HEK293T (cell line): ENCODE results near the gene ABHD5.
A peak's percentile ranks its signal among the peaks of the same experiment; 100 is the strongest.

Experiments
- CTCF ChIA-PET: fragments of 350-600 bp; formaldehyde crosslinking; extraction: SDS; loops from one replicate; lab custom pipeline; 2021; ENCODE audit warnings: antibody characterized with exemption, inconsistent platforms; lab: Yijun Ruan, JAX
- POLR2A ChIA-PET: fragments of 350-600 bp; formaldehyde crosslinking; extraction: SDS; loops from one replicate; lab custom pipeline; 2020; ENCODE audit warnings: antibody characterized with exemption, inconsistent platforms; lab: Yijun Ruan, JAX
- DNase-seq: peaks from one replicate; pipeline ENCODE4 v3.0.0; 2012; ENCODE audit warnings: mixed read lengths; ENCODE audit errors: extremely low spot score
- ARNT ChIP-seq: fragments of 450-650 bp; IDR thresholded peaks from 2 replicates; pipeline ENCODE4 v1.6.1; 2017; ENCODE audit warnings: mild to moderate bottlenecking
- BHLHE40 ChIP-seq: fragments of 450-650 bp; IDR thresholded peaks from 2 replicates; pipeline ENCODE4 v1.6.1; 2016; ENCODE audit warnings: mild to moderate bottlenecking, moderate library complexity, borderline replicate concordance
- CTBP1 ChIP-seq: fragments of 450-650 bp; IDR thresholded peaks from 2 replicates; pipeline ENCODE4 v1.6.1; 2016; ENCODE audit warnings: borderline replicate concordance
- ELF4 ChIP-seq: fragments of 450-650 bp; IDR thresholded peaks from 2 replicates; pipeline ENCODE4 v1.6.1; 2017; ENCODE audit warnings: antibody characterized with exemption
- FOXA1 ChIP-seq: fragments of 450-650 bp; IDR thresholded peaks from 2 replicates; pipeline ENCODE4 v1.6.1; 2016; ENCODE audit warnings: mild to moderate bottlenecking
- FOXK2 ChIP-seq: fragments of 450-650 bp; IDR thresholded peaks from 2 replicates; pipeline ENCODE4 v1.6.1; 2016; ENCODE audit warnings: mild to moderate bottlenecking
- FOXM1 ChIP-seq: fragments of 450-650 bp; IDR thresholded peaks from 2 replicates; pipeline ENCODE4 v1.6.1; 2017; ENCODE audit warnings: mild to moderate bottlenecking, borderline replicate concordance
- HDGF ChIP-seq: fragments of 450-650 bp; IDR thresholded peaks from 2 replicates; pipeline ENCODE4 v1.6.1; 2017; ENCODE audit warnings: antibody characterized with exemption, borderline replicate concordance
- L3MBTL2 ChIP-seq: fragments of 450-650 bp; conservative IDR thresholded peaks from 2 replicates; pipeline ENCODE4 v1.6.1; 2016; ENCODE audit warnings: mild to moderate bottlenecking
- LEF1 ChIP-seq: fragments of 450-650 bp; IDR thresholded peaks from 2 replicates; pipeline ENCODE4 v1.6.1; 2017; ENCODE audit warnings: mild to moderate bottlenecking, borderline replicate concordance
- NFRKB ChIP-seq: fragments of 450-650 bp; IDR thresholded peaks from 2 replicates; pipeline ENCODE4 v1.6.1; 2016; ENCODE audit warnings: mild to moderate bottlenecking, moderate library complexity
- PKNOX1 ChIP-seq: fragments of 450-650 bp; IDR thresholded peaks from 2 replicates; pipeline ENCODE4 v1.6.1; 2016
- SP1 ChIP-seq: fragments of 450-650 bp; IDR thresholded peaks from 2 replicates; pipeline ENCODE4 v1.6.1; 2017
- SUZ12 ChIP-seq: fragments of 450-650 bp; IDR thresholded peaks from 2 replicates; pipeline ENCODE4 v1.6.1; 2016; ENCODE audit warnings: mild to moderate bottlenecking
- TARDBP ChIP-seq: fragments of 450-650 bp; IDR thresholded peaks from 2 replicates; pipeline ENCODE4 v1.6.1; 2016
- ZNF384 ChIP-seq: fragments of 450-650 bp; IDR thresholded peaks from 2 replicates; pipeline ENCODE4 v1.6.1; 2016

Gene ABHD5

DNA sequence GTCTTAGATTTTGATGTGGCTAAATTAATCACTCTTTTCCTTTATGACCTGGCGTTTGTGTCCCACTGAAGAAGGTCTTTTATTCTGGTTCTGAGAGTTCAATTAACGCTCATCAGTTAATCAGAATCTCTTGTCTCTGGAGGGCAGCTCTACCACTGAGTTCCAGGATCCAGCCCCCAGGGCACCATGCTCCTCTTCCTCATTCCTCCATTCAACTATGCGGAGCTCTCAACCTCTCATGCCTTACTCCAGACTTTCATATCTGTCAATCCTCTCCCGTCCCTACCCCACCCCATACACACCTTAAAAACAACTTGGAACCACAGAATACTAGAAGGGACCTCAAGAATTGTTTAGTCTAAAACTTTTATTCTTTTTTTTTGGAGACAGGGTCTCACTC lies 4.8 kb upstream of the ABHD5 start:
- DNase-seq, result no peak
- ChIA-PET POLR2A (no interaction called here), CTCF (no interaction called here)
- TF ChIP-seq NFRKB, result no peak
- TF ChIP-seq LEF1, result no peak
- no peak for TF ChIP-seq L3MBTL2
- TF ChIP-seq FOXM1, result no peak

- POLR2A ChIA-PET, result no interaction called here
- CTCF ChIA-PET, result no interaction called here
- DNase-seq, result no peak
- TF ChIP-seq SP1, result no peak
- TF ChIP-seq HDGF, result no peak
- no peak for TF ChIP-seq FOXA1
- TF ChIP-seq TARDBP, result no peak
- no peak for TF ChIP-seq SUZ12
- no peak for TF ChIP-seq LEF1
- no peak for TF ChIP-seq FOXK2
- TF ChIP-seq BHLHE40, result no peak
- TF ChIP-seq ELF4, result no peak
- no peak for TF ChIP-seq L3MBTL2
- TF ChIP-seq CTBP1, result no peak
- no peak for TF ChIP-seq ARNT
- TF ChIP-seq PKNOX1, result no peak
- no peak for TF ChIP-seq FOXM1
Observed at GRCh38 chr3:43686333-43686699, 4.4 kb upstream of the ABHD5 start.

DNA sequence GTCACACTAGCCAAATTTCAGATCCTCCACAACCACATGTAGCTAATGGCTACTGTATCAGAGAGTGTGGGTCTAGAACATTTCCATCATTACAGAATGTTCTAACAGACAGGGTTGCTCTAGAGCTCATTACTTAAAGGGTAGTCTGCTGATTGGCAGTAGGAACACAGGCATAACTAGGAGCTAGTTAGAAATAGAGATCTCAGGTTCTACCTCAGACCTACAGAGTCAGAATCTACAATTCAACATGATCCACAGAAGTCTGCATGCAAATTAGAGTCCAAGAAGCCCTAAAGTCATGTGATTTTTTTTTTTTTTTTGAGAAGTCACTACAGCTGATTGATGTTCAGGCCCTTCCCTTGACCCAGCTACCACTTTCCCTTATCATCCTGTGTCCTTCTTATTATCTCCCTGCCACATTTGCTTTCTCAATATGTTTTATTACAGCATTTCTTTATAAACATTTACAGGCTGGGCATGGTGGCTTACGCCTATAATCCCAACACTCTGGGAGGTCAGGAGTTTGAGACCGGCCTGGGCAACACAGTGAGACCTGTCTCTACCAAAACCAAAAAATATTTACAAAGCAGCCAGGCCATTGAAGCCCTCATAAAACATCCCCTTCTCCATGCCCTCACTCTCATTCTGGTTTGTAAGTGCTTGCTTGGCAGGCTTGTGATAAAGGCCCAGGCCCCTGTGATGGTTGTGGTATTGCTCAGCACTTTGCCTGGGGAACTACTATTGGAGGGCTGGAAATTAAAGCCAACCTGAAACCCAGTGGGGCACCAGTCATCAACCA lies 3.8 kb upstream of the ABHD5 start:
- ChIA-PET CTCF (no interaction called here), POLR2A (no interaction called here)
- DNase-seq, result no peak
- no peak for TF ChIP-seq FOXM1
- TF ChIP-seq L3MBTL2, result no peak

DNA sequence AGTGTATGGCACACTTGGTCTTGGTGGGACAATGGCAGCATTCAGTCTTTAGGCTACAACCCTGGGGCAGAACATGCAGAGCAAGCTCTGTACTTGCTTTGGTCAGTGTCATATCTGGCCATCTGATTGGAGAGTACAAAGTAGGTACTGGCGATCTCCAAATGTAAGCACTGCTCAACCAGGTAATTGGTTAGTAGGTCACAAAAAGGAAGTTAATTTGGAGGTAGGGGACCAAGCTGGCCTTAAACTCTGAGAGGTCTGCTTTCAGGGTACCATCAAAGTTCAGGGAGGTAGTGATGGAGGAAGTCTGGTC lies 3.3 kb upstream of the ABHD5 start:
- ChIA-PET POLR2A (no interaction called here), CTCF (no interaction called here)
- no peak for DNase-seq
- no peak for TF ChIP-seq ZNF384
- TF ChIP-seq FOXM1, result no peak
- no peak for TF ChIP-seq HDGF
- TF ChIP-seq LEF1, result no peak
- TF ChIP-seq ELF4, result no peak
- no peak for TF ChIP-seq SUZ12
- TF ChIP-seq ARNT, result no peak
- no peak for TF ChIP-seq L3MBTL2
- no peak for TF ChIP-seq TARDBP
- TF ChIP-seq BHLHE40, result no peak
- TF ChIP-seq FOXK2, result no peak
- TF ChIP-seq FOXA1, result no peak
- TF ChIP-seq NFRKB, result no peak
- no peak for TF ChIP-seq SP1
- no peak for TF ChIP-seq PKNOX1
- no peak for TF ChIP-seq CTBP1

DNA sequence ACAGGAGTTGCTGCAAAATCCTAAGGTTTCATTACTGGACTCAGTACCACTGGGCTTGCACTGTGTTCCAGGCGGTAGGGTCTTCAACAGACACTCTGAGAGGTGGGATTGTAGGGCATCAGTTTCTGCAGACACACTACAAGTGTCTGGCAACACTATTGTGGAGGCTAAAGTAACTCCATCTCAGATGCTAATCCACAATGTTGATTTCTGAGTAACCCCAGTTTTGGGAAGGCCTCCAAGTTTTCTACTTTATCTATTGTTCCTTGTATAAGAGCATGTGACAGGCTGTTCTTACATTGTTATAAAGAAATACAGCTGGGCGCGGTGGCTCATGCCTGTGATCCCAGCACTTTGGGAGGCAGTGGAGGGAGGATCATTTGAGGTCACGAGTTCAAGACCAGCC lies 2.5 kb upstream of the ABHD5 start:
- DNase-seq, result no peak
- ChIA-PET CTCF (no interaction called here), POLR2A (no interaction called here)

GRCh38 chr3:43689166-43689565 lies 1.6 kb upstream of the ABHD5 start:
- DNase-seq, result no peak
- ChIA-PET CTCF (no interaction called here), POLR2A (no interaction called here)
- peak; percentile 72 for TF ChIP-seq PKNOX1
- TF ChIP-seq BHLHE40, result no peak

More for the DNA sequence above, 2.5 kb upstream of the ABHD5 start:
- TF ChIP-seq ZNF384 (no peak), PKNOX1 (no peak), FOXM1 (no peak), CTBP1 (no peak), LEF1 (no peak), SUZ12 (no peak), L3MBTL2 (no peak), NFRKB (no peak), FOXA1 (no peak), ARNT (no peak), ELF4 (no peak), BHLHE40 (no peak), FOXK2 (no peak), TARDBP (no peak)
